ENCODE results near the gene UBAP1L.
"Not testable (repeated sequence)": the region's sequence is repeated elsewhere in the genome, so short reads cannot be mapped to it uniquely, and the experiment has no call there.

The UBAP1L gene

DNA sequence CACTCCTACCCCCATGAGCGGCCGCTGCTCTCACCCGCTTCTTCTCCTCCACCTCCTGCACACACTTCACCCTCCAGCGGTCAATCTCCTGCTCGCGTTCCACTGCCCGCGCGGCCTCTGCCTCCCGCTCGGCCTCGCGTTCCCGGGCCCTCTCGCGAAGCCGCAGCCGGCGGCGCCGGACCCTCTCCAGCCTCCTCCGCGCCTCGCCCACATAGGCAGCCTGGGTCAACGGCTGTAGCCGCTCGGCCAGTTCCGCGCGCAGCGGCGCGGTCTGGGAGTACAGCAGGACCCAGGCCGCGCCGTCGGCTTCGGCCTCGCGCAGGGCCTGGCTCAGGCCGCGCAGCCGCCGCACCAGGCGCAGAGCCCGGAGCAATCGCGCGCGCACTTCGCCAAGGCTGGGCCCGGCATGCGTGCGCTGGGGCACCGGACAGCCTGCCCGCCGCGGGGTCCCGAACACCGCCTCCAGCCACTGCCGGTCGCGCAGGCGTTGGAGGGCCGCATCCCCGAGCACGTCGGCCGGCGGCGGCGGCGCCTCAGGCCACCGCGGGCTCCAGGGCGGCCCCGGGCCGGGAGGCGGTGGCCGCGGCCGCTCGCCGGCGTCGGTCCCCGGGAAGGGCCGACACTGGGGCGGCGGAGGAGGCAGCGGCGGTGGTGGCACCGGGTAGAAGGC, 18.0 kb upstream of the UBAP1L start:
- H3K27me3 ChIP-seq (ENCODE audit: control insufficient read depth, insufficient read depth, low read length) = no peaks in the 10 kb centered on the region
- peak overlapping the region; percentile 11 for H3K4me3 ChIP-seq (ENCODE audit: low read length)
- peaks cover 3% of the 10 kb centered on the region for H3K4me1 ChIP-seq (ENCODE audit: control insufficient read depth, insufficient read depth, low read length)
- H3K36me3 ChIP-seq (ENCODE audit: control insufficient read depth, insufficient read depth, low read length) = no peaks in the 10 kb centered on the region
- H3K9me3 ChIP-seq (ENCODE audit: control insufficient read depth, low read length) = no peaks in the 10 kb centered on the region
- H3K9ac ChIP-seq (ENCODE audit: low read length) = peak overlapping the region; percentile 84

DNA sequence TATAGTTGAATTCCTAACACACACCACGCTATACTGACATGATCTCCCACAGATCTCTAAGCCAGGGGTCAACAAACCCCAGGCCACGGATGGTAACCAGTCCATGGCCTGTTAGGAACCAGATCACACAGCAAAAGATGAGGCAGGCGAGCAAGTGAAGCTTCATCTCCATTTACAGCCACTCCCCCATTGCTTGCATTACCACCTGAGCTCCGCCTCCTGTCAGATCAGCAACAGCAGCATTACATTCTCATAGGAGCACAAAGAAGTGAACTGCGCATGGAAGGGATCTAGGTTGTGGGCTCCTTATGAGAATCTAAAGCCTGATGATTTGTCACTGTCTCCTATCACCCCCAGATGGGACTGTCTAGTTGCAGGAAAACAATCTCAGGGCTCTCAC, 15.9 kb upstream of the UBAP1L start:
- Histone ChIP-seq H3K4me3 (ENCODE audit: low read length) (no peak overlapping the region), H3K27me3 (ENCODE audit: control insufficient read depth, insufficient read depth, low read length) (no peaks in the 10 kb centered on the region), H3K9ac (ENCODE audit: low read length) (no peak overlapping the region), H3K4me1 (ENCODE audit: control insufficient read depth, insufficient read depth, low read length) (peaks cover 3% of the 10 kb centered on the region), H3K36me3 (ENCODE audit: control insufficient read depth, insufficient read depth, low read length) (no peaks in the 10 kb centered on the region), H3K9me3 (ENCODE audit: control insufficient read depth, low read length) (no peaks in the 10 kb centered on the region)

DNA sequence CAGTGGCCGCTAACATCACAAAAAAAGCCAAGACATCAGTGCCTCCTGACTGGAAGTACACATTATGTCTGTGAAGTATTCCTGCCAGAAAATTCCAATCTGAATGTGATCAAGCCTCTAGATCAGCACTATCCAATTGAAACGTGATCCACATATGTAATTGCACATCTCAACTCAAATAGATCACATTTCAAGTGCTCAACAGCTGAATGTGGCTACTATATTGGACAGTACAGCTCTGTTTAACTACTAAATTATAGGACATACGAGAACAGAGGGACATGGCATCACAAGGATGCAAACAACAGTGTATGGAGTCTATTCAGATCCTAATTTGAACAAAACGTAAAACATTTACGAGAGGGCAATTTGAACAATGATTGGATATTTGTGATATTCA, 542 bp upstream of the UBAP1L start:
- H3K27me3 ChIP-seq (ENCODE audit: control insufficient read depth, insufficient read depth, low read length) = no peaks in the 10 kb centered on the region
- H3K9ac ChIP-seq (ENCODE audit: low read length) = no peak overlapping the region
- no peak overlapping the region for H3K4me3 ChIP-seq (ENCODE audit: low read length)
- H3K9me3 ChIP-seq (ENCODE audit: control insufficient read depth, low read length) = no peaks in the 10 kb centered on the region
- H3K36me3 ChIP-seq (ENCODE audit: control insufficient read depth, insufficient read depth, low read length) = peaks cover 14% of the 10 kb centered on the region
- H3K4me1 ChIP-seq (ENCODE audit: control insufficient read depth, insufficient read depth, low read length) = no peaks in the 10 kb centered on the region

DNA sequence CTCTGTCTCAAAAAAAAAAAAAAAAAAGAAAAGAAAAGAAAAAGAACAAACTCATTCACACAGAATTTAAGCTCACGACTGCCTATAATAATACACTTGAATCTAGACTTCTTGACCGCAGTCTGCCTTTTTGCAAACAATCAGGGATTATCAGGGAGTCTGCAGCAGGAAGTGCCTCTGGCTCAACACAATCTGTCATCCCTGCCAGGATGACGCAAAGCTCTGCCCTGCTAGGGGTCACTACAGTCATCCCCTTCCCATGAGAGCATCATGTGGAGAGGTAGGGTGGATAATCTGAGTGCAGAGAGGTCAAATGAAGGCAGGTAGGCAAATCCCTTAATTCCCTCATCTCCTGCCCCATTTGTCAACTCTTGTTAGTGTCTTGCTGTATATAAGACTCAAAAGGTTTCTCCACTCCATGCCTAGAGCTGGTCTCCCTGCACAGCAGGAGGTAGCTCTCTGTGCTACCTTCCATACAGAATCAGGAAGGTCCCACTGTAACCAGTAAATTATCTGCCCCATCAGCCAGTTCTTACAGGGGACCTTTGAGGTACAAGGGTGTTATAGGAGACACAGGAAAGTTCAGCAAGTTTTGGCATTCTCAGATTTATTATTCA, 4.2 kb downstream of the UBAP1L start:
- Histone ChIP-seq H3K4me3 (ENCODE audit: low read length) (no peak overlapping the region), H3K9me3 (ENCODE audit: control insufficient read depth, low read length) (no peaks in the 10 kb centered on the region), H3K4me1 (ENCODE audit: control insufficient read depth, insufficient read depth, low read length) (no peaks in the 10 kb centered on the region), H3K9ac (ENCODE audit: low read length) (no peak overlapping the region), H3K27me3 (ENCODE audit: control insufficient read depth, insufficient read depth, low read length) (no peaks in the 10 kb centered on the region), H3K36me3 (ENCODE audit: control insufficient read depth, insufficient read depth, low read length) (no peaks in the 10 kb centered on the region)

DNA sequence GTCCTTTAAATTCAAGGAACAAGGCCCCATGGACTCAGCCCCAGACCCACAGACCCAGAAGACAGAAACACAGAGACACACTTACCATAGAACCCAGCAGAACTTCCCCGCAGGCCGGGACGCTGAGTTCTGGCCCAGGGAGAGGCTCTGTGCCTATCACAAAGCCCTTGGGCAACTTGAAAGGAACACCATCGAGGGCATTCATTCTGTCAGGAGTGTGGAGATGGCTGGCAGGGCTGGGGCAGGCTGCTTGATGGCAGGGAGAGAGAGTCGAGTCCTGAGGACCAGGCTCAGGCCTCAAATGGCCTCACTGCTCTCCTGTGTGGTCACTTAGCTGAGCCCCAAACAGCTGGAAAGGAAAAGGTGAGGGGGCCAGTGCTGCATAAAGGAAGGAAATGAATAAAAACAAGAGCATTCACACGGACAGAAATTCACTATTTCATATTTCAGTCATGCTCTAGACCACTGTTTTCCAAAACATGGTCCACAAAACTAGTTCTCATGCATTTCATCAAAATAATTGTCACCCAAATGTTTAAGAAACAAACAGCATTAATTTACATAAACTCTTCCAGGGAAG, 8.9 kb downstream of the UBAP1L start:
- H3K27me3 ChIP-seq (ENCODE audit: control insufficient read depth, insufficient read depth, low read length) = no peaks in the 10 kb centered on the region
- H3K36me3 ChIP-seq (ENCODE audit: control insufficient read depth, insufficient read depth, low read length) = no peaks in the 10 kb centered on the region
- no peaks in the 10 kb centered on the region for H3K9me3 ChIP-seq (ENCODE audit: control insufficient read depth, low read length)
- no peak overlapping the region for H3K9ac ChIP-seq (ENCODE audit: low read length)
- no peak overlapping the region for H3K4me3 ChIP-seq (ENCODE audit: low read length)
- no peaks in the 10 kb centered on the region for H3K4me1 ChIP-seq (ENCODE audit: control insufficient read depth, insufficient read depth, low read length)

DNA sequence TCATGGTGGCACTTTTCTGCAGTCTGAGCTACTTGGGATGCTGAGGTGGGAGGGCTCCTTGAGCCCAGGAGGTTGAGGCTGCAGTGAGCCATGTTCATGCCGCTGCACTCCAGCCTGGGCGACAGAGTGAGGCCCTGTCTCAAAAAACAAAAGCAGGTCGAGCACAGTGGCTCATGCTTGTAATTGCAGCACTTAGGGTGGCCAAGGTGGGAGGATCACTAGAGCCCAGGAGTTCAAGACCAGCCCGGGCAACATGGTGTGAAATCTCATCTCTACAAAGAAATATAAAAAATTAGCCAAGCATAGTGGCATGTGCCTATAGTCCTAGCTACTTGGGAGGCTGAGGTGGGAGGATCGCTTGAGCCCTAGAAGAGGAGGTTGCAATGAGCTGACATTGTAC, 10.0 kb downstream of the UBAP1L start:
- Histone ChIP-seq H3K36me3 (ENCODE audit: control insufficient read depth, insufficient read depth, low read length) (no peaks in the 10 kb centered on the region), H3K9me3 (ENCODE audit: control insufficient read depth, low read length) (no peaks in the 10 kb centered on the region), H3K27me3 (ENCODE audit: control insufficient read depth, insufficient read depth, low read length) (no peaks in the 10 kb centered on the region), H3K4me1 (ENCODE audit: control insufficient read depth, insufficient read depth, low read length) (no peaks in the 10 kb centered on the region), H3K4me3 (ENCODE audit: low read length) (no peak overlapping the region), H3K9ac (ENCODE audit: low read length) (no peak overlapping the region)

DNA sequence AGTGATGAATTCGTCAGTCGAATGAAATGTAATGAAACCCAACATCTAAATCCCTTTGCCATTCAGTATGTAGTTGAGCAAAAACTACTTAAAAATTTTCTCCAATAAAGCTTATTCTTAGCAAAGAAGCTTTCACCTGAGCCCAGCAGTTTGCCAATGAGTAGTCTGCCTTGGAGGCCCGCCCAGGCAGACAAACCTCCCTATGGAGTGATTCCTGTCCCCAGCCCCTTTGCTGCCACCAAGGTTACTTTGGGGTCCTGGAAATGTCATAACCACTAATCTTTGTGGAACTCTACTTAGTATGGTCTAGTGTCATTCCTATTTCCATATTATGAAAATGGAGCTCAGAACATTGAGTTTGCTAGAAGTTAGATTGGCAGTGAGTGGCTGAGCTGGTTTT, 12.1 kb downstream of the UBAP1L start:
- no peak overlapping the region for H3K4me3 ChIP-seq (ENCODE audit: low read length)
- no peaks in the 10 kb centered on the region for H3K36me3 ChIP-seq (ENCODE audit: control insufficient read depth, insufficient read depth, low read length)
- H3K9me3 ChIP-seq (ENCODE audit: control insufficient read depth, low read length) = no peaks in the 10 kb centered on the region
- H3K4me1 ChIP-seq (ENCODE audit: control insufficient read depth, insufficient read depth, low read length) = no peaks in the 10 kb centered on the region
- H3K9ac ChIP-seq (ENCODE audit: low read length) = no peak overlapping the region
- H3K27me3 ChIP-seq (ENCODE audit: control insufficient read depth, insufficient read depth, low read length) = no peaks in the 10 kb centered on the region

DNA sequence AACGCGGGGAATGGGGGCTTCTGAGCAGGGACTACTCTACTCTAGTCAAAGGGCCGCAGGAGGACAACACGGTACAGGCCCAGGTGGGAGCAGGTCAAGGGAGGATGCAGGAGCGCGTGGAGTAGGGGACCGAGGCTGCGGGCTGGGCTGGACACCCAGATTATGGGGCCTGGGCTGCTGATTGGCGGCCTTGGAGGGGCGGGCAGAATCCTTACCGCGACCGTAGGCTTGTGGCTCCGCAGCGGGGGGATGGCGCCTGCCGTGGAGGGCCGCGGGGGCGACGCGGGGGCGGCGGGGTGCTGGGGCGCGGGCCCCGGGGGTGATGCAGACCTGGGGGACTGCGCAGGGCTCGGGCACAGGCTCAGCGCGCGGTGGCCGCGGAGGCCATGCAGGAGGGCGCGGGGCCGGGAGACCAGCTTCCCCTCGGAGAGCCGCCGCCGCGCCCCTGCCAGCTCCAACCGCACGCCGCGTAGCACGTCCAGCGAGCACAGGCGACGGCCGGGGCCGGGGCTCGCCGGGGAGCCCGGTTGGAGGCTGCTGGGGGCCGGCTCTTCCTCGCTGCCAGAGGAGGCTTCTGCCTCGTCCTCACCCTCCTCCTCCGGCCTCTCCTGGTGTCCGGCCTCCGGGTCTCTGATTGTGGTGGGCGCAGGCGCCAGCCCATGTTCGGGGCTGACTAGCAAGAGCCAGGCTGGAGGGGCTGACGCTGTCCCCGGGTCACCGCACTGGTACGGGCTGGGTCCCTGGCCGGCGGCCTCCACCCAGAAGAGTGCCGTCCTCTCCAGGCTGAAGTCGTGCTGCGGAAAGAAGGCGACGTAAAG, 12.9 kb downstream of the UBAP1L start:
- H3K9ac ChIP-seq (ENCODE audit: low read length) = no peak overlapping the region
- no peaks in the 10 kb centered on the region for H3K9me3 ChIP-seq (ENCODE audit: control insufficient read depth, low read length)
- H3K27me3 ChIP-seq (ENCODE audit: control insufficient read depth, insufficient read depth, low read length) = no peaks in the 10 kb centered on the region
- H3K36me3 ChIP-seq (ENCODE audit: control insufficient read depth, insufficient read depth, low read length) = no peaks in the 10 kb centered on the region
- no peaks in the 10 kb centered on the region for H3K4me1 ChIP-seq (ENCODE audit: control insufficient read depth, insufficient read depth, low read length)
- no peak overlapping the region for H3K4me3 ChIP-seq (ENCODE audit: low read length)

DNA sequence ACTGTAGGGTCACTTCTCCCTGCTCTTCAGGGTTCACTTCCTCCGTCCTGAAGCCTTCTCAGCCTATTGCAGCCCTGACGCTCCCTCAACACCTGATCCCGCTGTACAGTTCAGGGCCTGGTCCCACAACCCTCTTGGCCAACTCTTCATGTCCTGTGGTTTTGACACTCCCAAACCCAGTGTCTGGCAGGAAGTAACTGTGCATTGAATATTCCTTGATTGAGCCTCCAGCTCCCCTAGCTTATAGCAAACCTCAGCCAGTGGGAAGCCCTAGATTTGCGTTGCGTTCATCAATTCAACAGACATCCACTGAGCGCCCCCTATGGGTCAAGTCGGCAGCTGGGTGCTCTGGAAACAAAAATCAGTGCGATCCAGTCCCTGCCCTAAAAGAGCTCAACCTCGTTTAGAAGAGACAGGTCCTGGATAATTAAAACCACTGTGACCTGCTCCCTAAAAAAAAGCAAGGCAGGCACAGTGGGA, 13.5 kb downstream of the UBAP1L start:
- no peak overlapping the region for H3K4me3 ChIP-seq (ENCODE audit: low read length)

DNA sequence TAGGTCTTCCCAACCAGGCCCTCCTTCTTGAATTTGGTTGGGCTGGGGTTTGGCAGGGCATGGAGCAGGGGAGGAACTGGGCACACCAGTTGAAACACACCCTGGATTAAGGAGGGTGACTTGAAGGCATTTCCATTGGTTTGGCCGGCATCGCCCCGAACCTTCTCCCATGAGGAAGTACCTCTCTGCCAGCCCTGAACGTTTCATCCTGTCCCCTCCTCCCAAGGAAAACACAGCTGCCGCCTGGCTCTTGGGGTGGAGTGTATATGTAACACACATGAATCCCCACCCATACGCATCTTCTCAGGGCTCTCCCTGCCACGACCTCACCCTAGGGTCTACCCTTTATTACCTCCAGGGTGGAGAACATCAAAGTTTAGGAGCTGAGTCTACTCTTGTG, 14.6 kb downstream of the UBAP1L start:
- Histone ChIP-seq H3K27me3 (ENCODE audit: control insufficient read depth, insufficient read depth, low read length) (no peaks in the 10 kb centered on the region), H3K4me1 (ENCODE audit: control insufficient read depth, insufficient read depth, low read length) (no peaks in the 10 kb centered on the region), H3K36me3 (ENCODE audit: control insufficient read depth, insufficient read depth, low read length) (no peaks in the 10 kb centered on the region), H3K9me3 (ENCODE audit: control insufficient read depth, low read length) (no peaks in the 10 kb centered on the region), H3K9ac (ENCODE audit: low read length) (no peak overlapping the region), H3K4me3 (ENCODE audit: low read length) (no peak overlapping the region)

More for the DNA sequence above, 13.5 kb downstream of the UBAP1L start:
- Histone ChIP-seq H3K9me3 (ENCODE audit: control insufficient read depth, low read length) (no peaks in the 10 kb centered on the region), H3K36me3 (ENCODE audit: control insufficient read depth, insufficient read depth, low read length) (no peaks in the 10 kb centered on the region), H3K27me3 (ENCODE audit: control insufficient read depth, insufficient read depth, low read length) (no peaks in the 10 kb centered on the region), H3K9ac (ENCODE audit: low read length) (no peak overlapping the region), H3K4me1 (ENCODE audit: control insufficient read depth, insufficient read depth, low read length) (no peaks in the 10 kb centered on the region)

DNA sequence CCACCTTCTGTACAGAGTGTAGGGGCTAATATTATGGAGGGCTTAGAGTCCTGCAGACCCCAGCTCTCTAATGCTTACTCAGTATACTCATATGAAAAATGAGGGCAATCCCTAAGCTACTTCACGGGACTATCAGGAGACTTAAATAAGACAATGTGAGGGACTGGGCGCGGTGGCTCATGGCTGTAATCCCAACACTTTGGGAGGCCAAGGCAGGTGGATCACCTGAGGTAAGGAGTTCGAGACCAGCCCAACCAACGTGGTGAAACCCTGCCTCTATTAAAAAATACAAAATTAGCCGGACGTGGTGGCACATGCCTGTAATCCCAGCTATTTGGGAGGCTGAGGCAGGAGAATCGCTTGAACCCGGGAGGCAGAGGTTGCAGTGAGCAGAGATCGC, 15.2 kb downstream of the UBAP1L start:
- H3K36me3 ChIP-seq (ENCODE audit: control insufficient read depth, insufficient read depth, low read length); H3K9me3 ChIP-seq (ENCODE audit: control insufficient read depth, low read length); H3K4me3 ChIP-seq (ENCODE audit: low read length); H3K4me1 ChIP-seq (ENCODE audit: control insufficient read depth, insufficient read depth, low read length); H3K9ac ChIP-seq (ENCODE audit: low read length); H3K27me3 ChIP-seq (ENCODE audit: control insufficient read depth, insufficient read depth, low read length): not testable (repeated sequence)

DNA sequence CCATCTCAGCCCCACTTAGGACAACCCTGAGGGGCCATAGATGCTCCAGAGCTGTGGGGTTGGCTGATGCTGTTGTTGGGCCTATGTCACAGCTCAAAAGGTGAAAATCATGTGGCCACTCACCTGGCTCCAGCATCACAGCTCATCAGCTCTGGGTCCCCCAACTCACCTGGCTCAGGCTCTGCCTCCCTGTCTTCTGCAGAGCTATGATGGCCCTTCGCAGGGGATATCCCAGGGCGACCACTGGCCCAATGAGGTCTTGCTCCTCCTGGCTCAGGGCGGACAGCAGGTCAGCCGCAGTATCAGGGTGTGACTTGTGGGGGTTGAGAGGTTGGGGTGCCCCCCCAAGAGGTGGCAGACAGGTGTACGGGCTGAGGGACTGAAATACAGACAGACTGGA, 15.7 kb downstream of the UBAP1L start:
- Histone ChIP-seq H3K36me3 (ENCODE audit: control insufficient read depth, insufficient read depth, low read length) (no peaks in the 10 kb centered on the region), H3K9me3 (ENCODE audit: control insufficient read depth, low read length) (no peaks in the 10 kb centered on the region), H3K4me3 (ENCODE audit: low read length) (no peak overlapping the region), H3K4me1 (ENCODE audit: control insufficient read depth, insufficient read depth, low read length) (no peaks in the 10 kb centered on the region), H3K9ac (ENCODE audit: low read length) (no peak overlapping the region), H3K27me3 (ENCODE audit: control insufficient read depth, insufficient read depth, low read length) (no peaks in the 10 kb centered on the region)
